NCI-H128 (cell line): ENCODE measurements around the gene NAPG.
"Not testable (repeated sequence)": the region's sequence is repeated elsewhere in the genome, so short reads cannot be mapped to it uniquely, and the experiment has no call there.

ENCODE experiments used
- DNase-seq: peaks from one replicate; lab custom pipeline; 2025; ENCODE audit not compliant: unreplicated experiment; lab: John Stamatoyannopoulos, UW

The NAPG gene

DNA sequence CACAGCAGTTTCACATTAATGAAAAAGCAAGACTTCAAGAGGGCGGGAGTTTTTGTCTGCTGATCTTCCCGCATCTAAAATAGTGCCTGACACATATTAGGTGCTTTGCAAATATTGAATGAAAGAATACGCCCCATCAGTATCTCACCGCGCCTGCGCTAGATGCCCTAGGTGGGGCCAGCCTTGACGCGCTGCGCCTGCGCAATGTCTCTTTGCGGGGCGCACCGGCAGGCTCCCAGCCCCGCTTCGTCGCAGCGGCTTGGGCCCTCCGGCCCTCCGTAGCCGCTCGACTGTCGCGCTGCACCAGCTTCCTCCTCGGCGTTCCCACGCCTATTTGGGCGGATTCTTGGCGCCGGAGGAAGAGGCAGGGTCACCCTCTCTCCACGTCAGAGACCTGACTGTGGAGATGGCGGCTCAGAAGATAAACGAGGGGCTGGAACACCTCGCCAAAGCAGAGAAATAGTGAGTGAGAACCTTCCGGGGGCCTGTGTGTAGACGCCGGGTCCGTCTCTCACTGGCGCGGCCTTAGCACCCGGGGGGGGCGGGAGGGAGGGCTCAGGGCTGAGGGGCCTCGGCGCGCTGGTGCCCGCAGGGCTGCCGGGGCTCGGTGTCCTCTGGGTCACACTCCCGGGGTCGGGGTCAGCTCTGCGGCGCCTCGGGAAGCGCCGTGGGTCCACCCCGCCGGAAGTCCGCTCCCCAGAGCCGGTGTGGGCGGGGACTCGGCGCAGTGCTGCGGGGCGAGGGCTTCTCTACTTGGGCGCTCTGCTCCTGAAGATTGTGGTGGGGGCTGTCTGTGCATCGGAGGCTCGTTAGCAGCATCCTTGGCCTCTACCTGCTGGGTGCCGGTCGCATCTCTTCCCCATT is at the start of gene NAPG:
Gene NAPG, plus strand, starts transcription at position 331 of the 864 bp plus-strand sequence. Its CDS starts 76 bp downstream, at position 407.
- DNase-seq, result peak; percentile 82

DNA sequence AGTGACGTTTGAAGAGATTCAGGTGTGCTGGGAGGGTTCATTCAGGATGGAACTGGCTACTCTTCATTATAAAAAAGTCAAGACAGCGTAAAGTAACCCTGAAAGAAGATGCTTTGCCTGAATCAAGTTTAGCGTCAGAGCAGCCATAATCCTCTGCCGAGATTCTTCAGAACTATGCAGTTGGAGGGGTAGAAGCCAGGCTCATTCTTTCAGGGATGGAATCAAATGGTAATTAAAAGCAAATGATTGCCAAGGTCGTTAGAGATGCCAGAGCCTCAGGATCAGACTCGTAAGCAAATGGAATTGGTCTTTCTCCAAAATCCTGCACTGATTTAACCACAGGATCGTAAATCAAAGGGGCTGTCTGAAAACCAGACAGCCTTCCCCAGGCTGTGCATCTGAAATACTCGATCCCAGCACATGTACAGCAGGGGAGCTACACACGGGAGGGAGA is 49.5 kb upstream of the NAPG start:
- no peak for DNase-seq

- no peak for DNase-seq
Observed at GRCh38 chr18:10477121-10477862, 48.5 kb upstream of the NAPG start.

DNA sequence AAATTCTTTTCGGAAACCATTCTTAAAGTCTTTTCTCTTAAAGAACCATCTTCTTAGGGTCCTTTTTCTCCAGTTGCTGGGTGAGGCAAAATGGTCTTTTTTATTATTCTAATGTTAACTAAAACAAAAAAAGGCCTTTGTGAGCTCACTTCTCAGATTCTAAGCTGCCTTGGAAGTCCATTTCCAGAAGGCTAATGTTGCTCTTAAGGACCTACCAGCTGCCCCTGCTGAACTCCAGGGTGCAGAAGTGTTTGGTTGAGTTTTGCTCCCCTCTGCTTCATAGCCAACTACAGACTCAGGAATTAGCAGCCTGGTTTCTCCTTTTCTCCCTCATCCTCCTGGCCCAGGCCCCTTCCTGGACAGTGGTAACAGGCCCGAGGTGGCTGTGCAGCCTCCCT is 48.0 kb upstream of the NAPG start:
- no peak for DNase-seq

DNA sequence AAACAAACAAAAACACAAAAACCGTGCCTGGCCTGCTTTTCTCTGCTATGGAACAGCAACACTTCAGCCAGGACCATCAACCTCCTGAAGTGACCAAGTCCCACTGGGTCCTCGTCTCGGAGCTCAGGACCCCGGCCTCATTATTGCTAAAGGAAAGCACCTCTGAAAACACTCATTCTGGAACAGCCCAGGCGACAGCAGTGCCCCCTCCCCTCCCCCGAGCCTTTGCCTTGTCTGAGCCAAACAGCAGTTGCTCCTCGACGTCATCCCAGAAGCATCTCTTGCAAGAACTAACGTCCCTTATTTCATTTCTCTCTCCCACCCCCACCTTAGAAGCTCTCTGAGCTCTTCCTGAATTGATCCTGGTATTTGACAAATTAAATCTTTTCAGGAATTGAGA is 44.0 kb upstream of the NAPG start:
- no peak for DNase-seq

DNA sequence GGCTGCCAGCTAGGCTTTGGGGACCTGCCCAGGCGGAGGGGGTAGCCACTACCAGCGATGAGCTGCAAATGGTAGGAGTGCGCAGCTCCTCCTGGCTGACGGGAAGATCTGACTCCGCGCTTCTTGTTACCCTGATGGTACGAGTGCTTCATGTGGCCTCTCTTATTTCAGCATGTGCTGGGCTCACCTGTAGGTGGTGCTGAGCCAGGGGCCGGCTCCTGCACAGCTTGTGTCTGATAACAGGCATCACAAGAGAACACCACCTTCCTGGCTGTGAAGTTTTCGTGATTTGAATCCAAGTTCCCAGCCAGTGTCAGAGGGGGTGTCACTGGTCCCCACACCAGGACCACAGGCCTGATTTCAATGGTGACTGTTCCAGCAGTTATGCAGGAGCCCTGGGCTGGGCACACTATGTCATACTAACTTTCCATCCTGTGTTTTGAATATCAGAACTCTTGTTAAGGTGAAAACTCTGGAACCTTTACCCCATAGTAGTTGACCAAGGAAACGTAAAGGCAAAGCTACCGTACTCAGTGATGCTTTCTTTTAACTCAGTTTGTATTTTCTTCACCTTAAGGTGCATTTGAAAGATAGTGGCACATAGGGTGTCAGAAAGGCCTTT is 43.4 kb upstream of the NAPG start:
- DNase-seq, result no peak

GRCh38 chr18:10482985-10483949 is 42.6 kb upstream of the NAPG start:
- DNase-seq, result no peak

DNA sequence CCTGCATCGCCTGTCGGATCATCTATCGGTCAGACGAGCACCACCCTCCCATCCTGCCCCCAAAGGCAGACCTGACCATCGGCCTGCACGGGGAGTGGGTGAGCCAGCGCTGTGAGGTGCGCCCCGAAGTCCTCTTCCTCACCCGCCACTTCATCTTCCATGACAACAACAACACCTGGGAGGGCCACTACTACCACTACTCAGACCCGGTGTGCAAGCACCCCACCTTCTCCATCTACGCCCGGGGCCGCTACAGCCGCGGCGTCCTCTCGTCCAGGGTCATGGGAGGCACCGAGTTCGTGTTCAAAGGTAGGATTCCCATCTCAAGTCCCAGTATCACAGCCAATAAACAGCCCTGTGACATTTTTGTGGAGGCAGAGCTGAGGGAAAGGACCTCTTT is 40.4 kb upstream of the NAPG start:
- DNase-seq, result no peak

- DNase-seq, result no peak
Observed at GRCh38 chr18:10486362-10486761, 39.5 kb upstream of the NAPG start.

DNA sequence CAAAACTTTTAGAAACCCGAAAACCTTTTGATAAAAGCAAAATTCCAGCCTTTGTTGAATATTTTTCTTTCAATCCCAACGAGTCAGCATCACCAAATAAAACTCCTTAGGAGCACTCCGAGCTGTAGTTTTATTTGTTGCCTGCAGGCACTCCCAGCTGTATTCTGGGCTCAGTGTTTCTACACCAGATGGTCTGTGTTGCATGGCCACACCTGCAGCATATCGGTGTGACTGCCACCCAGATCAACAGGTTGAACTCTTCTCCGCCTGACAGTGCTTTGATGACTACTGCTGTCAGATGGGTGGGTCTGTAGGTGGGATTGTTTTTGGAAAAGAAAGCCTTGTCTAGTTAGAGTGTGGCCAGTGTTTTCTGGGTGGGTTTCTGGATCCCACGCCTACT is 38.7 kb upstream of the NAPG start:
- DNase-seq, result no peak

GRCh38 chr18:10488017-10488416 is 37.8 kb upstream of the NAPG start:
- DNase-seq, result no peak

DNA sequence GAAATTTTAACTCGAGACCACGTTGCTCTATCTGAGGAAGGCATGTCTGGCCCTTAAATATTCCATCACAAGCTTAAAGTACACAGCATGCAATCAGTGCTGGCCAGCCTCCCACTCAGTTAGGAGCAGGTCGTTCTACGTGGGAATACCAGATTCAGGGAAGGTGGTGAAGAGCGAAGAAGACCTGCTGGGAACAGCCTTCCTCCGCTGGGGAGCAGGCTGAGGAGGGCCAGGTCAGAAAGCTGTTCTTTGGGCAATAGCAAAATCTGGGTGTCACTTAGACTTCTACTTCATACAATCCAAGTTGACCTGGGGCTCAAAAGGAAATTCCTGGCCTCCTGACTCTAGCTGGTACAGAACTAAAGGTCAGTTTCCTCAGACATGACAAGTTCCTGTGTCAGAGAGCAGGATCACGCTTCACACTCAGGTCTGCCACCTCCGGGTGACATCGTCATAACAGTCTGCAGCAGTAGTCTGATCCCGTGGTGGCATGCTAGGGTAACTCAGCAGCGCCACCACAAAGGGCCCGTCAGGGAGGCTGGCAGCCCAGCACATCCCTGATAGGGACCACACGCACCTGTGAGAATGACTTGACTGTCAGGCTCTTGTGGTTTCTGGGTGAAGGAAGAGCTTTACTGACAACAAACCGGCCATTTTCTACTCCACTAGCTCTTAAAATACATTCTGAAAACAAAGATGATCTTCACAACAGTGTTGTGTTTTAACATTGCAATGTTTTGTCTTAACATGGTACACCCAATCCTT is 35.2 kb upstream of the NAPG start:
- DNase-seq, result no peak

DNA sequence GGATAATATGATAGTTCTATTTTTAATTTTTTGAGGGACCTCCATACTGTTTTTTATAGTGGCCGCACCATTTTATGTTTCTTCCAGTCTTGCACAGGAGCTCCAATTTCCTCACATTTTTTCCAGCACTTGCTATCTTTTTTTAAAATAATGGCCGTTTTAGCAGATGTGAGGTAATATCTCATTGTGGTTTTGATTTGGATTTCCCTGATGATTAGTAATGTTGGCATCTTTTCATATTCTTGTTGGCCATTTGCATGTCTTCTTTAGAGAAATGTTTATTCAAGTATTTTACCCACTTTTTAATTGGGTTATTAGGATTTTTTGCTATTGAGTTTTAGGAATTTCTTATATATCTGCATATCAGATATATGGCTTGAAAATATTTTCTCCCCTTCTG is 29.9 kb upstream of the NAPG start:
- no peak for DNase-seq

- DNase-seq, result no peak
Observed at GRCh38 chr18:10497206-10497749, 28.5 kb upstream of the NAPG start.

DNA sequence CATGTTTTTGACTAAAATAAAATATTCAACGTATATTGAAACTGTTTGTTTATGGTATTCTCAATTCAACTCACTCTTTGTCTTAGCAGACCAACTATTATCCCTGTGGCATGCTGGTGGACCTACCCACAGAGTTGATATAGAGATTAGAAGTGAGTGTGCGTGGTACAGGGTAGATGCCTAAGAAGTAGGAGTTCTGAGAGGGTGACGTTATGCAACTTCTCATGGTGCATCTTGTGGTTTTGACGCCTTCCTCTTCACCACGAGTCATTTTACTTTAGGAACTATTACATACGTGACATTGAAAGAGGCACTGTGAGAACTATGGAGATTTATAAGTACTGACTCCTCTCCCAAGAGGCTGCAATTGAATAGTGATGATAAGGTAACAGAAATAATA is 26.6 kb upstream of the NAPG start:
- DNase-seq, result no peak

DNA sequence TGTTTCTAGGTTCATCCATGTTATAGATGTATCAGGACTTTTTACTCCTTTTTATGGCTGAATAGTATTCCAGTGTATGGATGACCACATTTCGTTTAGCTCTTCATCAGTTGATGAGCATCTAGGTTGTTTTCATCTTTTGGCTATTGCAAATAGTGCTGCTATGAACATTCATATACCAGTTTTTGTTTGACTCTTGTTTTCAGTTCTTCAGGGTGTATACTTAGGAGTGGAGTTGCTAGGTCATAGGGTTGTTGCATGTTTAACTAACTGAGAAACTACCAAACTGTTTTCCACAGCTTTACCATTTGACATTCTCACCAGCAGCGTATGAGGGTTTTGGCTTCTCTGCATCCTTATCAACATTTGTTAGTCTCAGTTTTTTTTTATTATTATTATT is 25.8 kb upstream of the NAPG start:
- DNase-seq, result no peak

- DNase-seq, result no peak
Observed at GRCh38 chr18:10504723-10505122, 21.1 kb upstream of the NAPG start.

DNA sequence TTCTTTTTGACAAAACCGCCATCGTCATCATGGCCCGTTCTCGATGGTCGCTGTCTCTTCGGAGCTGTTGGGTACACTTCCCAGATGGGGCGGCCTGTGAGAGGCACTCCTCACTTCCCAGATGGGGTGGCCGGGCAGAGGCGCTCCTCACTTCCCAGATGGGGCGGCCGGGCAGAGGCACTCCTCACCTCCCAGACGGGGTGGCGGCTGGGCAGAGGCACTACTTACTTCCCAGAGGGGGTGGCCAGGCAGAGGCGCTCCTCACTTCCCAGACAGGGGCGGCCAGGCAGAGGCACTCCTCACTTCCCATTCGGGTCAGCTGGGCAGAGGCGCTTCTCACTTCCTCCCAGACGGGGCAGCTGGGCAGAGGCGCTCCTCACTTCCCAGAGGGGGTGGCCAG is 19.9 kb upstream of the NAPG start:
- DNase-seq, result not testable (repeated sequence)

DNA sequence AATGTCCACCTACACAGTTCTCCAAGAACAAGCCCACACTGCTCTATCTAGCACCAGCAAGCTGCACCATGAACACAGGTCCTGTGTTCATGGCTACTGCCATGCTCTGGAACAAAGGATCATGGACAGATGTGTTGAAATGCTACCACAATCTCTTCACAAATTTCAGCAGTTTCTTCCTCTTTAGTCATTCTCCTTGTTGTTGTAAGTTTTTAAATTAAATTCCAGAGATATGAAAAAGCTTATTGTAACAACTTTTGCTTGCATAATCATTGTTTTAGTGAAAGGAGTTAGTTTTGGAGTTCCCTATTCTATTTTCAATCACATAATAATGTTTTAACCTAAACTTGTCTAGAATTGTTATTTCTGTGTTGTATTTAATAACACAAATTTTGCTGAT is 17.2 kb upstream of the NAPG start:
- no peak for DNase-seq

GRCh38 chr18:10511236-10511635 is 14.6 kb upstream of the NAPG start:
- DNase-seq, result no peak
